Measurements from ENCODE around the gene CPSF2. TPM values are rescaled to one million over a fixed set of nuclear protein-coding genes. Genes with fewer than 3 reads are reported as not detected.

Gene CPSF2
- total and polyA plus RNA-seq, 2 of the 13 experiments (the other 11 are each of a cell fraction or from before 2014, with no cell fraction given): 14.3 to 67.9 TPM

GRCh38 chr14:92074555-92074954, 47.2 kb upstream of the CPSF2 start:
- DNase-seq (ENCODE audit: low spot score): no peak
- in situ Hi-C loops (cut with HindIII; ENCODE audit: extremely low pct_ligation_motif_present, low pct_unique_long_range_greater_than_20kb): no loop called here

More at GRCh38 chr14:92074555-92074954, 47.2 kb upstream of the CPSF2 start:
- Histone ChIP-seq H3K27me3 (ENCODE audit: control insufficient read depth in 1 of 2, insufficient read depth in 2 of 2, low read length in 2 of 2) (no peaks in the 10 kb centered on the region), H2AFZ (ENCODE audit: low read length) (no peak overlapping the region), H3K79me2 (ENCODE audit: insufficient read depth, low read length) (no peaks in the 10 kb centered on the region), H3K9ac (ENCODE audit: insufficient read depth, low read depth, low read length) (no peak overlapping the region), H3K27ac (ENCODE audit: extremely low read length, insufficient read depth, low read length) (no peak overlapping the region), H4K20me1 (ENCODE audit: insufficient read depth, low read length) (no peaks in the 10 kb centered on the region), H3K4me1 (ENCODE audit: insufficient read depth, low read length) (no peaks in the 10 kb centered on the region), H3K4me2 (ENCODE audit: low read depth, low read length) (no peak overlapping the region), H3K9me3 (ENCODE audit: low read length) (no peaks in the 10 kb centered on the region), H3K4me3 (replicated peaks in 1 of 3; ENCODE audit: insufficient read depth in 1 of 3, low read depth in 2 of 3, low read length in 3 of 3) (no peak overlapping the region), H3K36me3 (replicated peaks in 1 of 2; ENCODE audit: control insufficient read depth in 1 of 2, insufficient read depth in 2 of 2, low read length in 2 of 2) (peaks cover 1 to 16% of the 10 kb centered on the region in 2 experiments; a peak in 2 of 5 replicates)
- ChIA-PET CTCF (ENCODE audit: low intra/inter-chr PET ratio, low total read pairs) (no interaction called here), POLR2A (no interaction called here)
- FAIRE-seq (no peak), ATAC-seq (no peak)
- no TSS peak for BruUV-seq (replicated peaks)
- intact Hi-C loops (cut with micrococcal nuclease; ENCODE audit: unreplicated experiment): no loop called here
- TF ChIP-seq, protein P1, sequence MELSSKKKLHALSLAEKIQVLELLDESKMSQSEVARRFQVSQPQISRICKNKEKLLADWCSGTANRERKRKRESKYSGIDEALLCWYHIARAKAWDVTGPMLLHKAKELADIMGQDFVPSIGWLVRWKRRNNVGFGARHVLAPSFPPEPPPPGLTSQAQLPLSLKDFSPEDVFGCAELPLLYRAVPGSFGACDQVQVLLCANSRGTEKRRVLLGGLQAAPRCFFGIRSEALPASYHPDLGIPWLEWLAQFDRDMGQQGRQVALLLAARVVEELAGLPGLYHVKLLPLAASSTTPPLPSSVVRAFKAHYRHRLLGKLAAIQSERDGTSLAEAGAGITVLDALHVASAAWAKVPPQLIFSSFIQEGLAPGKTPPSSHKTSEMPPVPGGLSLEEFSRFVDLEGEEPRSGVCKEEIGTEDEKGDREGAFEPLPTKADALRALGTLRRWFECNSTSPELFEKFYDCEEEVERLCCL (CRISPR knock-in tag; IDR thresholded peaks at IDR 0.05; ENCODE audit: borderline replicate concordance): no peak
- TF ChIP-seq ZFP36L1 (CRISPR knock-in tag; IDR thresholded peaks at IDR 0.05) (no peak), ZNF180 (CRISPR knock-in tag; IDR thresholded peaks at IDR 0.05; ENCODE audit: borderline replicate concordance, low read depth) (no peak), ZNF10 (CRISPR knock-in tag; IDR thresholded peaks at IDR 0.05; ENCODE audit: borderline replicate concordance, low read depth) (no peak), PITX1 (CRISPR knock-in tag; IDR thresholded peaks at IDR 0.05) (no peak), ZNF660 (CRISPR knock-in tag; IDR thresholded peaks at IDR 0.05; ENCODE audit: borderline replicate concordance, low read depth) (no peak)
- TF ChIP-seq, protein P2, sequence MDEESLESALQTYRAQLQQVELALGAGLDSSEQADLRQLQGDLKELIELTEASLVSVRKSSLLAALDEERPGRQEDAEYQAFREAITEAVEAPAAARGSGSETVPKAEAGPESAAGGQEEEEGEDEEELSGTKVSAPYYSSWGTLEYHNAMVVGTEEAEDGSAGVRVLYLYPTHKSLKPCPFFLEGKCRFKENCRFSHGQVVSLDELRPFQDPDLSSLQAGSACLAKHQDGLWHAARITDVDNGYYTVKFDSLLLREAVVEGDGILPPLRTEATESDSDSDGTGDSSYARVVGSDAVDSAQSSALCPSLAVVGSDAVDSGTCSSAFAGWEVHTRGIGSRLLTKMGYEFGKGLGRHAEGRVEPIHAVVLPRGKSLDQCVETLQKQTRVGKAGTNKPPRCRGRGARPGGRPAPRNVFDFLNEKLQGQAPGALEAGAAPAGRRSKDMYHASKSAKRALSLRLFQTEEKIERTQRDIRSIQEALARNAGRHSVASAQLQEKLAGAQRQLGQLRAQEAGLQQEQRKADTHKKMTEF (CRISPR knock-in tag; IDR thresholded peaks at IDR 0.05): no peak
- TF ChIP-seq, protein P3, sequence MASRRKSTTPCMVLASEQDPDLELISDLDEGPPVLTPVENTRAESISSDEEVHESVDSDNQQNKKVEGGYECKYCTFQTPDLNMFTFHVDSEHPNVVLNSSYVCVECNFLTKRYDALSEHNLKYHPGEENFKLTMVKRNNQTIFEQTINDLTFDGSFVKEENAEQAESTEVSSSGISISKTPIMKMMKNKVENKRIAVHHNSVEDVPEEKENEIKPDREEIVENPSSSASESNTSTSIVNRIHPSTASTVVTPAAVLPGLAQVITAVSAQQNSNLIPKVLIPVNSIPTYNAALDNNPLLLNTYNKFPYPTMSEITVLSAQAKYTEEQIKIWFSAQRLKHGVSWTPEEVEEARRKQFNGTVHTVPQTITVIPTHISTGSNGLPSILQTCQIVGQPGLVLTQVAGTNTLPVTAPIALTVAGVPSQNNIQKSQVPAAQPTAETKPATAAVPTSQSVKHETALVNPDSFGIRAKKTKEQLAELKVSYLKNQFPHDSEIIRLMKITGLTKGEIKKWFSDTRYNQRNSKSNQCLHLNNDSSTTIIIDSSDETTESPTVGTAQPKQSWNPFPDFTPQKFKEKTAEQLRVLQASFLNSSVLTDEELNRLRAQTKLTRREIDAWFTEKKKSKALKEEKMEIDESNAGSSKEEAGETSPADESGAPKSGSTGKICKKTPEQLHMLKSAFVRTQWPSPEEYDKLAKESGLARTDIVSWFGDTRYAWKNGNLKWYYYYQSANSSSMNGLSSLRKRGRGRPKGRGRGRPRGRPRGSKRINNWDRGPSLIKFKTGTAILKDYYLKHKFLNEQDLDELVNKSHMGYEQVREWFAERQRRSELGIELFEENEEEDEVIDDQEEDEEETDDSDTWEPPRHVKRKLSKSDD (CRISPR knock-in tag; IDR thresholded peaks at IDR 0.05; ENCODE audit: low read depth): no peak
